AG08396 (cell line): Measurements from ENCODE around the gene WDPCP.
"Not testable (repeated sequence)": the region's sequence is repeated elsewhere in the genome, so short reads cannot be mapped to it uniquely, and the experiment has no call there.

Source experiments
- DNase-seq: peaks from one replicate; pipeline ENCODE4 v3.0.0; 2012; ENCODE audit warnings: low spot score, mixed read lengths

The WDPCP gene

DNA sequence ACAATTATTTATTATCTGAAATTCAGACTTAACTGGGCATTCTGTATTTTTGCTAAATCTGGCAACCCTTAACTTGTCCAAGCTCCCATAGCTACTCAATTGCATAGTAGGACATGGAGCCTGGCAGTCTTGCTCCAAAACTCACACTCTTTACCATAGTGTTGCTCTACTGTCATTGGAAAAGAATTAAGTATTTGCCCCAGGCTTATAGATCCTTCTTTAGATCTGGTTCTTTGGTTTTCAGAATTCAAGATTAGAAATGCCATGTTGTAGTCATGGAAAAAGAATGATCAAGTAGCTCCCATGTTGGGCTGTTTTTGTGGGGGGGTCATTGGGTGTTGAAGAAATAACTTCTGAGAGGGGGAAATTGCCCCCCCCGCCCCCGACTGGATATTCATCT lies 240.9 kb downstream of the WDPCP start:
- DNase-seq = no peak

DNA sequence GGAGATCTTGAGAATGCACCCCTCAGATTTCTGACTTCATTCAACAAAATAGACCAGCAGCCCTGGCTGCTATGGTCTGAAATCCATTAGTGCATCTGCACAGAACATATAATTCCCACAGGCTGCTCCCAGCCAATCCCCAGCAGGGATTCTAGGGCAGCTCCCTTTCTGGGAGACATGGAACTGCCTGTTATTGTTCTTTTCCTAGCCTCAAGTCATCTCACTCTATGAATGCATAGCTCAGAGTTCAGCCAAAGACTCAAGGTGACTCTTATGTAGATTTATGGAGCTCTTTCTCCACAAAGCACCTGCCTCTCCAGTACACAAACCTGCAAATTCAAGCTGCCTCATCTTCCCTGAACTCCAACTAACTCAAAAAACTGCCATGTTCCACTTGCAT lies 241.9 kb downstream of the WDPCP start:
- no peak for DNase-seq

DNA sequence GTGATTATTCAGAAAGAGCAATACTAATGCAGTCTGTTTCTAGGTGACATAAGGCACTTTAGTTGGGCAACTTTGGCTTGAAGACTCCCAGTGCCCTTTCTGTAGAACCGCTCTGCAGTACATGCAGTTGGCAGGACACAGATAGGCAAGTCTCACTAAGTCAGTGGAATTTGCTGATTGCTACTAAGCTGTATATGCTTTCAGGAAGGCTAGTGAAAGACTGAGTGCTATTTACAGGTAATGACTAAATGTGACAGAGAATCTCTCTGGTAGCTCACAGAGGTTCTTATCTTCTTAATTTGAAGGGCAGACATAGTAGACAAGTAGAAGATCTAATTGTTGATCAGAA lies 243.0 kb downstream of the WDPCP start:
- no peak for DNase-seq

DNA sequence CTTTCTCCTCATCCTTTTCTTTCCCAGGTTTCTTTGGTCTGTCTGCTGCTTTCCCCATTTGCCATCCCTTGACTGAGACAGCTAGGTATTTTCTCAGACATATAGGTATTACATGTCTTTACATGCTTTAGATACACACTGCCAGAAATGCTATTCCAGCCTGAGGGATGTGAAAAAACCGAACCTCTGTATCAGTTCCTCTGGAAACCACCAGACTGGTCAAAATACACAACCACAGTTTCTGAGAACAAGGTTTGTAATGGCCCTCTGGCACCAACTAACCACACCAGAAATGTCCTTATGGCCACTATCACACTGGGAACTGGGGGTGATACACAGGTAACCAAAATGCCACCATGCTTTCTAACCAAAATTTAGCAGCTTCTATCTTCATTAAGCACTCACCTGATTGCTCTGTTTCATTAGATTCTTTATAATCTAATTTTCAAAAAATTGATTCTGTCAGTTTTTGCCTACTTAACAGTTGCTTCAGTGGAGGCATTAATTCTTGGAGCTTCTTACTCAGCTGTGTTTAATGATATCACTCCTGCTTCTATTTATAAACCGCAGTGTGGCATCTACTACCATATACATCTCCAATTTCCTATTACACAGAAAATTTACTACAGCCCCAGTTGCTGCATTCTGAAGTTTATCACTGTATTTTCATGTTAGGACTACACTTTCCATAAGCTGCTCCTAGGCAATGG lies 243.5 kb downstream of the WDPCP start:
- no peak for DNase-seq

DNA sequence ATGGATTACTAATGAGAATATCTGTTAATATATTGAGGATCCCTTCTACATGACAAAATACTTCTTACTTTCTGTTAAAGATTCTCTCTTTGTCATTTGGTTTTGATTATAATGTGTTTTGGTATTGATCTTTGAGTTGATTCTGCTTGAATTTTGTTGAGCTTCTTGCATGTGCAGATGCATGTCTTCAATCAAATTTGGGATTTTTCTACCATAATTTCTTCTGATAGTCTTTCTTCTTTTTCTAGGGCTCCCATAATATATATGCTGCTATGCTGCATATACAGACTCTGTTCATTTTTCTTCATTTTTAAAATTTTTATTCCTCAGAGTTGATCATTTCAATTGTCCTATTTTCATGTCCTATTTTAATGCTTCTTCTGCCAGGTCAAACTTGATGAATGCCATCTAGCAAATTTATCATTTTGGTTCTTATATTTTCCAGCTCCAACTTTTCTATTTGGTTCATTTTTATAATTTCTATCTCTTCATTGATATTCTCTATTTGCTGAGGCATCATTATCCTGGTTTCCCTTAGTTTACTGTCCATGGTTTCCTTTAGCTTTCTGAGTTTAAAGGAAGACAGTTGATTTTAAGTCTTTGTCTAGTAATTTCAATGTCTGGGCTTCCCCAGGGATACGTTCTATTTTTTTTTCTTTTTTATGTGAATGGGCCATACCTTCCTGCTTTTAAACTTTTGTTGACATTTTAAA lies 244.7 kb downstream of the WDPCP start:
- no peak for DNase-seq

DNA sequence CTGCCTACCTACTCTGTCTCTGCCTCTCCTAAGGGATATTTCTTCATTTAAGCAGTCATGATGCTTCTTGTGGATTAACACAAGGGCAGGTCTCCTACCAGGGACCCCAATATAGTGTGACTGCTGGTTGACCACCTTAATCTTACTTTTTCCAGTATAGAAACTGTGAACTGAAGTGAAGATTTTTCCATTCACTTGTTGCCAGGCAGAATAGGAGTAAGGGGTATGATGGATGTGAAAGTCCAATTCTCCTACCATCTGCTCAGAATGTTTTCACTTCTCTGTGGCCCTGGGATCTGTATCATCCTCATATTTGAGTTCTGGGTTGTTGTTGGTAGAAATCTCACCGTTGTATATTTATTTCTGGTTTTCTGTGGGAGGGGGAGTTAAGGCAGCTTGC lies 247.8 kb downstream of the WDPCP start:
- DNase-seq = no peak

DNA sequence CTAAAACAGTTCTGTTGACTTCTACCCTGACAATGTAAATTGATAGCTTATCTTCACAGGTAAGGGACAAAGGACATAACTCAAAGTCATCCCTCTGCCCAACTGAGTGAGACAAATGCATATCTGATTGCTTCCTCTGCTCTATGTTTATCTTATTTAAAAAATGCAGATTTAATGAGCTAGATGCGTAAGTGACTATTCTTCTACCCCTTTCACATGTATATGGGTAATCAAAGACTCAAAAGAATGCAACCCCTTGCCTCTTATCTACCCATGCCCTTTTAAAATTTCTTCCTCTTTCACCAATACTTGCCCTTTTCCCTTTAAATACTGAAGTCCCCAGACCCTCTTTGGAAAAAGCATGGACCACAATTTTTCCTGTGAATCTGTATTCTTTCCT lies 253.4 kb downstream of the WDPCP start:
- DNase-seq = no peak

DNA sequence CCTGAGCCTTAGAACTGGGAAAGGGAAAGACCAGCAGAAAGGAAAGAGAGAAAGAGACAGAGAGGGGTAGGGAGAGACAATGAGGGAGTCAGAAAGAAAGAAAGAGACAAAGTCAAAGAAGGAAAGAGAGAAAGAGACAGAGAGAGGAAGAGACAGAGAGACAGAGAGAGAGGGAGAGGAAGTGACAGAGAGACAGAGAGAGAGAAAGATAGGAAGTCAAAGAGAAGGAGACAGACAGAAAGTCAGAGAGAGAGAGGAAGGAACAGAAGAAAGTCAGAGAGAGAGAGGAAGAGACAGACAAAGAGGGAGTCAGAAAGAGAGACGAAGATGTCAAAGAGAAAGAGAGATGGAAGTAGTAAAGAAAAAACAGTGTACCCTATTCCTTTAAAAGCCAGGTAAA lies 261.8 kb downstream of the WDPCP start:
- DNase-seq = no peak

DNA sequence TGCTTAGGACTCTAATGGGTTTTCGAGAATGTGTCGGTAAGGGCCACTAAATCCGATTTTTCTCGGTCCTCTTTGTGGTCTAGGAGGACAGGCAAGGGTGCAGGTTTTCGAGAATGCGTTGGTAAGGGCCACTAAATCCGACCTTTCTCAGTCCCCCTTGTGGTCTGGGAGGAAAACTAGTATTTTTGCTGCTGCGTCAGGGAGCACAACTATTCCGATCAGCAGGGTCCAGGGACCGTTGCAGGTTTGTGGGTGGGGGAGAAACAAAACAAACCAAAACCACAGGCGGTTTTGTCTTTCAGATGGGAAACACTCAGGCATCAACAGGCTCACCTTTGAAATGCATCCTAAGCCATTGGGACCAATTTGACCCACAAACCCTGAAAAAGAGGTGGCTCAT lies 264.6 kb downstream of the WDPCP start:
- not testable (repeated sequence) for DNase-seq

DNA sequence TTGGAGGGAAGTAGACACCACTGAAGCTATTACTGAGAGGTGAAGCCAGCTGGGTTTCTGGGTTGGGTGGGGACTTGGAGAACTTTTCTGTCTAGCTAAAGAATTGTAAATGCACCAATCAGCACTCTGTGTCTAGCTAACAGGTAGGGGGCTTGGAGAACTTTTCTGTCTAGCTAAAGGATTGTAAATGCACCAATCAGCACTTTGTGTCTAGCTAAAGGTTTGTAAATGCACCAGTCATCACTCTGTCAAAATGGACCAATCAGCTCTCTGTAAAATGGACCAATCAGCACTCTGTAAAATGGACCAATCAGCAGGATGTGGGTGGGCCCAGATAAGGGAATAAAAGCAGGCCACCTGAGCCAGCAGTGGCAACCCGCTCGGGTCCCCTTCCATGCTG lies 266.3 kb downstream of the WDPCP start:
- DNase-seq = not testable (repeated sequence)

DNA sequence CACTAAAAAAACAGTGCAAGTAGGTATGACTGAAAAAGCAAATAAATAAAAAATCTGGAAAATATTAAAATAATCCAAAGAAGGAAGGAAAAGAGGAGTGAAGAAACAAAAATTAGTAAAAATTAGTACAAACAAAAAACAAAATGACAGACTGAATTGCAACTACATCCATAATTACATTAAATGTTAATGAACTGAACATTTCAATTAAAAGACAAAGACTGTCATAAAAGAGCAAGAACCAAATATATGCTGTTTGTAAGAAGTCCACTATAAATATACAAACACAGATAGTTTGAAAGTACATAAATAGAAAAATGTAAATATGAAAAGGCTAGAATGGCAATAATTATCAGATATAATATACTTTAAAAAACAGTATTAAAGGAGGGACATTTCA lies 267.6 kb downstream of the WDPCP start:
- no peak for DNase-seq

DNA sequence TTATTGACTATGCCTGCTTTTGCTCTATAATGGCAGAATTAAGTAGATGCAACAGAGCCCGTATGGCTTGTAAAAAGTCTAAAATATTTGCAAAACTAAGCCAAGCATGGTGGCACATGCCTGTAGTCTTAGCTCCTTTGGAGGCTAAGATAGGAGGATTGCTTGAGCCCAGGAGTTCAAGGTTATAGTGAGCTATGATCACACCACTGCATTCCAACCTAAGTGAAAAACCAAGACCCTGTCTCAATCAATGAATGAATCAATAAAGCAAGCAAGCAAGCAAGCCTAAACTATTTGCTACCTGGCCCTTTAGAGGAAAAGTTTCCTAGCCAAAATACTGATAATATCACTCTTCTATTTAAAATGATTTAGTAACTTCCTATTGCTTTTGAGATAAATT lies 277.7 kb downstream of the WDPCP start:
- no peak for DNase-seq

DNA sequence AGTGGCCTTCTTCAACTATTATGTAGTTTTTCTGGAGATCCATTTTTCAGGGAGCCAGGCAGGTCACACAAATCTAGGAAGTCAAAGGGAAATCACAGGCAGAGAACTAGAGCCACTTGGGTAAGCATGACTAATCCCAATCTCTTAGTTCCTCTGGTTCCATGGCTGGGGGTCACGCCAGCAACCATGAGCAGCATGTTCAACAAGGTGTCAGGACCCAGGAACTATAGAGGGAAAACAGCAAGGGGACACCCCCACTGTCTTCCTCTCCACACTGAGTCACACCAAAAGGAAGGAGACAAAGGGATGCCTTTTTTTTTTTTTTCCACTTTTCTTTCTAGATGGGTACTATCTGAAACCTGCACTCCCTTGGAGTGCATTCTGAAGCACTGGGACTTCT lies 286.8 kb downstream of the WDPCP start:
- no peak for DNase-seq

DNA sequence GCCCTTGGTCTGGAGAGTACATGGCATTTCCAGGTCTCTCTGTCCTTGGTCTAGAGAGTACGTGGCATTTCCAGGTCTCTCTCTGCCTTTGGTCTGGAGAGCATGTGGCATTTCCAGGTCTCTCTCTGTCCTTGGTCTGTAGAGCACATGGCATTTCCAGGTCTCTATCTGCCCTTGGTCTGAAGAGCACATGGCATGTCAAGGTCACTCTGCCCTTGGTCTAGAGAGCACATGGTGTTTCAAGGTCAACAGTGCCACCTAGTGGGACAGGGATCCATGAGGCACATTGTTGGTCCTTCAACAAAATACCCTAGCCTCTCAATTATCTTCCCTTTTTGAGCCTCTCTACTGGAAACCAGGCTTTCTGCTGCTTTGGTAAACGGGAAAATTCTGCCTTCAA lies 287.4 kb downstream of the WDPCP start:
- no peak for DNase-seq

DNA sequence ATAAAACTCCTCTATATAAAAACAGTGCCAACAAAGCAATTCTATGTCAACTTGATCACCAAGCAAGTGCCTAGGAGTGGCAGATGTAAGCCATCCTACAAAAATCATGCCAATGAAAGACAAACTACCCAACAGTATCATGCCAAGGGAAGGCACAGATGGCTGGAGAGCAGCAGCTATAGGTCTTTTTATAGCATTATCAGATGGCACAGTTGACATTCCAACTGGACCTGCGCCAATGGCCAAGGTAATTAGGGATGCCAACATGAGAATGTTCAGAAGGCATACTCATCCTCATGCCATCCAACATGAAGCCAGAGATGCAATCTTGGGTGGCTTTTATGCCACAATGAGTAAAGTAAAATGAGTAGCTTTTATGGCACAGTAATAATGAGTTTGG lies 300.3 kb downstream of the WDPCP start:
- DNase-seq = no peak

DNA sequence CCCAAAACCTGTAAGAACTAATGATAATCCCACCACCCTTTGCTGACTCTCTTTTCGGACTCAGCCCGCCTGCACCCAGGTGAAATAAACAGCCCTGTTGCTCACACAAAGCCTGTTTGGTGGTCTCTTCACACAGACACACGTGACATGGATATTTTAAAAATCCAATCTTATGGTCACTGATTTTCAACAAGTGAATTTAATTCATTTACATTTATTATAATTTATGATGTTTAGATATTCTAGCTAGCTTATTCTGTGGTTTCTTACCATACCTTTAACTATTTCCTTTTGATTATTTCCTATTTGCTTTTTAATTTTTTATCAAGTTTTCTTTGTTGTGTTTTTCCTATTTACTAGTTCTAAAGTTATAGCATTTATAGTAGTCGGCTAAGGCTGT lies 301.8 kb downstream of the WDPCP start:
- DNase-seq = not testable (repeated sequence)

DNA sequence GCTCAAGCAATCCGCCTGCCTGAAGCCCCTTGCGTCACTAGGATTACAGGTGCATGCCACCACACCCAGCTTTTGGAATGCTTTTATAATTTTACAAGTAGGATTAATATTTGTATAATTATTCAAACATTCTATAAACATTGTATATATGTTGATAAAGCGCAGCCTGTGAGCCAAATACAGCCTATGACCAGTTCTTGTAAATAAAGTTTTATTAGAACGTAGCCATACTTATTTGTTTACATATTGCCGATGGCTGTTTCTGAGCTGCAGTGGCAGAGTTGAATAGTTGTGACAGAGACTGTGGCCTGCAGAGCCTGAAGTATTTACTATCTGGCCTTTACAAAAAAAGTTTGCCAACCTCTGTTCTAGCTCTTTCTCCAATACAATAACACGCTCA lies 305.0 kb downstream of the WDPCP start:
- no peak for DNase-seq

DNA sequence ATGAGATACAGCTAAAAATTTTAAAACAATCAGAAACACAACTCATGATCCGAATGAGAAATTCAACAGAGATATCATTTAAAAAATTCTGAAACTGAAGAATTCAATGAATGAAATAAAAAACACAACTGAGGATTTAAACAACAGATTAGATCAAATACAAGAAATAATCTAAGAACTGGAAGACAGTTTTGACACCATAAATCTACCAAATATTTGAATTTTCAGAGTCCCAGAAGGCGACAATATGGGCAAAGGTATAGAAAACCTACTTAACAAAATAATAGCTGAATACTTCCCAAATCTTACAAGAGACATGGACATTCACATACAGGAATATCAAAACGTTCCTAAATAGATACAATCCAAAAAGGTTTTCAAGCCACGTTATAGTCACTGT lies 315.7 kb downstream of the WDPCP start:
- DNase-seq = no peak

DNA sequence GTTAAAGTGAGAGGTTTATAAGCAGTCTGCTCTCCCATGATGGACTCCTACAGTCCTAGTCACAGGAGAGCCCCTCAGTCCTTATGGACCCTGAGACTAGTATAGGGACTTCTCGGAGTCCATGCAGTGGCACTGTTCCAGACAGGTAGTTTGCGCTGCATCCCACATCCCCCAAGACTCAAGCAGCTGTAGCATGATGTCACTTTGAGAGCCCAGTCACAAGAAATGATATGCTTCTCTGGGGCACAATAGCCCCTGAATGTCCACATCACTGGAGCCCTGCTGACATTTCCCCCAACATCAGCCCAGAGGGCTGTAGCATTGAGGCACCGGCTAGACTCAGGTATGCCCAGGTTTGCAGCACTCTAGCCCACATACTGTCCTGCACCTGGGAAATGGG lies 317.6 kb downstream of the WDPCP start:
- no peak for DNase-seq

DNA sequence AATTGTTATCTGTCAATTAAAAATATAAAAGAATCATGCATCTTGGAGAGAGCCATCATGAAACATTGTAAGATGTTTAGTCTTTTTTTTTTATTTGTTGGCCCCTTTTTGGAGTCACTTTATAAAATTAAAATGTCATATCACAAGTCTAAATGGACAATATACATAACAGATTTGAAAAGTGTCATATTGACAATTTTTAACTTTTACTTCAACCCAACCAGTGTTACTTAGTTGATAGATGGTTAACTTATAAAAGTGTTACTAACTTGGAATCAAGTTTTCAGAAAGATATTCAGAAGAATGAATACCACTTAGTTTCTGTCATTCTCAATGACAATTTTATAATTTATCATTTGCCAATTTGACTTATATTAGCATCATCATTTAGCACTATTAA lies 319.3 kb downstream of the WDPCP start:
- DNase-seq = no peak

DNA sequence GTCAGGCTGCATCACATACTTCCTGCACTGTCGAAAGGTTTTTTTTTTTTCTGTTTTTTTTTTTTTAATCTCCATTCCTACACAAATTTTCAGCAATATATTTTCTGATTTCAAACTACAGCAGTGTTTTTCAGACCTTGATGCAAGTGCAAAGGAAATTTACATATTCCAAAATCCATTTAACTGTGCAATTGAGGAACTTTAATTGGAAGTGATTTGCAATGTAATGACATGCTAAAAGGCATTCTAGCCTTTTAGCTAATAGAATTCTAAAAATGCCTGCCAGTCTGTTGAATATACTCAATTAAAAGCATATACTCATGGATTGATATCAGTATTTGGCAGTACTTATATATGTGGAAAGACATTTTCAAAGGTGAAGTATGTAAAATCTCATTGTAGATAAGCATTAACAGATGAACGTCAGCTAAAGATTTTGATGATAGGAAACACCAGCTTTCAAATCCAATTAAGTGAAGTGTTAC lies 327.1 kb downstream of the WDPCP start:
- no peak for DNase-seq

DNA sequence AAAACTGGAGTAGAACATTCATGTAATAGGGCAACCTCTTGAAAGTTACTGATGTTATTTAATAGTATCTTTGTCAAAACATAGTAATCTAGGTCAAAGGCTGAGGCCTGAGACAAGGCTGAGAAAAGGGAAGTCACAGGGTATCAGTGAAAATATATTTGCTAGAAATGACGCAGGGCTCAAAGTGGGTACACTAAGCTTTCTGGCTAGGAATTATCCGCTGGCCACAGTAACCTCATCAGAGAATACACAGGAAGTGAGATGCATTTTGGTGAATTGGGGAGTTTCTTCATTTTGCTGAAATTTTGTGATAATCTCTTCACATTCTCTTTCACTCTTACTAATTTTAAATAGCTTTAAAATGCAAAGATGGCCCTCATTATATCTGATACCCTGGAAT lies 330.8 kb downstream of the WDPCP start:
- DNase-seq = no peak

DNA sequence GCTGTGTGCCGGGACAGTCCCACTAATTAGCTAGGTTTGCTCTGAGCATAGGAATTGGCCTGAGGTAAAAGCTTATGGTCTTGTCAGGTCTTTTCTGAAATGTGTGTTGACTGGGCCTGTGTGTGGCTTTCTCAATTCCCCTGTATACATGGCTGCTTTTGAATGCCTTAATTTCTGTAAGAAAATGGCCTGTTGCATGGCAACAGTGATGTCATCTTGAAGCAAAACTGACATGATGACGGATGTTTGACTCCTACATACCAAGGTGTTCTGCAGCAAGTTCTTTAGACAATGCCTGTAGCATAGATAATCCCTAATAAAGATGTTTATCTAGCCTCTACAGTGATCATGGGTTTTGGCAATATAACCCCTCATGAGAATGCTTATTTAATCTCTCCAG lies 339.1 kb downstream of the WDPCP start:
- DNase-seq = no peak

DNA sequence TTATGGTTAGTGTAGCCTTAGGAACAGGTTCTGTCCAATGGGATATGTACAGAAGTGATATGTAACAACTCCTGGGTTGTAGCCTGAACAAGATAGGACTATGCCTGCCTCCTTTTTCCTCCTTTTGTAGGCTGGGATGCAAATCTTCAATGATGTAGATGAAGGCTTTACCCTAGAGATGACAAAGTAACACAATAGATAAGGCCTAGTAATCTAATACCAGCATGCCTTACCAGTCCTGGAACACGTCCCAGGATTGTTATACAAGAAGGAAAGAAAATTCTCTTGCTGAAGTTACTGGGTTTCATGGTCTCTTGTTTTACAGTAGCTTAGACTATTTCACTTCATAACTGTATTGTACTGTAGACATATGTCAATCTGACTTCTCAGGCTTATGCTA lies 345.5 kb downstream of the WDPCP start:
- no peak for DNase-seq
